Dedifferentiated amniotic fluid mesenchymal stem cell (primary cell): ENCODE results near the gene ITSN2.

Source experiments
- DNase-seq: peaks from one replicate; pipeline ENCODE4 v3.0.0-alpha.2; 2016; ENCODE audit errors: extremely low spot score

Gene ITSN2

GRCh38 chr2:24269265-24269664, 91.1 kb downstream of the ITSN2 start:
- DNase-seq: no peak

GRCh38 chr2:24265212-24265611, 95.1 kb downstream of the ITSN2 start:
- no peak for DNase-seq

GRCh38 chr2:24262421-24262970, 97.8 kb downstream of the ITSN2 start:
- no peak for DNase-seq

- no peak for DNase-seq
Measured at GRCh38 chr2:24261441-24261840, 98.9 kb downstream of the ITSN2 start.

GRCh38 chr2:24259316-24259715, 101.0 kb downstream of the ITSN2 start:
- DNase-seq: no peak

GRCh38 chr2:24258718-24259117, 101.6 kb downstream of the ITSN2 start:
- no peak for DNase-seq

GRCh38 chr2:24253303-24253919, 106.9 kb downstream of the ITSN2 start:
- no peak for DNase-seq

GRCh38 chr2:24247592-24247991, 112.7 kb downstream of the ITSN2 start:
- DNase-seq: no peak

GRCh38 chr2:24247164-24247563, 113.2 kb downstream of the ITSN2 start:
- no peak for DNase-seq

GRCh38 chr2:24245986-24246776, 114.2 kb downstream of the ITSN2 start:
- no peak for DNase-seq

- DNase-seq: no peak
Measured at GRCh38 chr2:24241528-24241927, 118.8 kb downstream of the ITSN2 start.

GRCh38 chr2:24239553-24239952, 120.8 kb downstream of the ITSN2 start:
- no peak for DNase-seq

GRCh38 chr2:24238158-24238557, 122.2 kb downstream of the ITSN2 start:
- DNase-seq: no peak

- DNase-seq: no peak
Measured at GRCh38 chr2:24237313-24237712, 123.0 kb downstream of the ITSN2 start.

- no peak for DNase-seq
Measured at GRCh38 chr2:24233321-24233720, 127.0 kb downstream of the ITSN2 start.

GRCh38 chr2:24231461-24231881, 128.9 kb downstream of the ITSN2 start:
- DNase-seq: no peak

- DNase-seq: no peak
Measured at GRCh38 chr2:24228470-24228869, 131.9 kb downstream of the ITSN2 start.

- no peak for DNase-seq
Measured at GRCh38 chr2:24225499-24226242, 134.7 kb downstream of the ITSN2 start.

GRCh38 chr2:24222946-24223345, 137.4 kb downstream of the ITSN2 start:
- no peak for DNase-seq

- DNase-seq: no peak
Measured at GRCh38 chr2:24221343-24222050, 138.8 kb downstream of the ITSN2 start.

- DNase-seq: no peak
Measured at GRCh38 chr2:24220554-24221291, 139.6 kb downstream of the ITSN2 start.
